GM21529 (cell line): ENCODE measurements around the gene IL20RB.
A peak's percentile ranks its signal among the peaks of the same experiment; 100 is the strongest.
"Not testable (repeated sequence)": the region's sequence is repeated elsewhere in the genome, so short reads cannot be mapped to it uniquely, and the experiment has no call there.

Experiments used
- ATAC-seq: cut with Tn5 transposase; IDR thresholded peaks from one replicate; pipeline ENCODE4 v1.9.1; 2021; ENCODE audit not compliant: unreplicated experiment

IL20RB gene

DNA sequence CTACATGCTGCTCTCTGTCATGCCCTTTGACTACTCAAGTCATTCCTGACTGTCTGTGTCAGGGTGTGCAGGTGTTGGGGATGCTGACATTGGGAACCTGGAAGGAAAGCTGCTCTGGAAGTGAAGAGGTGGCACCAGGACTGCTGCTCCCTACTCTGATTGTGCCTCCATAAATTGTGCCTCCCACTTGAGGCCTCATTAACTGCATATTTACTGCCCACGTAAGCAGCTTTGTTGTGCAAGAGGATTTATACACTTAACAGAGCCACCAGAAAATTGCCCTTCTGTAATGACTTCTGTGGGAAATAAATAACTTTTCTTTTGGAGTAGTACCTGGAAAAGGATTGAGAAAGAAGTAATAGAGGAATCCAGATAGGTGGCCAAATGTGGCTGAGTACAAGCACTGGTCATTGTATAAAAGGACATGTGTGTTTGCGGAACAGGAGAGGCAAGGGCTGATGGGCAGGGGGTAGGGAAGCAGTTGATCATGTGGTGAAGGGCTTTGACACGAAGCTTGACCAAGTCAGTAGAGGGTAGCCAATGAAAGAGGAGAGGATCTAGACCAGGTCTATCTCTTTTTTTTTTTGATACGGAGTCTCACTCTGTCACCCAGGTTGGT lies 24.8 kb downstream of the IL20RB start:
- no peak for ATAC-seq

DNA sequence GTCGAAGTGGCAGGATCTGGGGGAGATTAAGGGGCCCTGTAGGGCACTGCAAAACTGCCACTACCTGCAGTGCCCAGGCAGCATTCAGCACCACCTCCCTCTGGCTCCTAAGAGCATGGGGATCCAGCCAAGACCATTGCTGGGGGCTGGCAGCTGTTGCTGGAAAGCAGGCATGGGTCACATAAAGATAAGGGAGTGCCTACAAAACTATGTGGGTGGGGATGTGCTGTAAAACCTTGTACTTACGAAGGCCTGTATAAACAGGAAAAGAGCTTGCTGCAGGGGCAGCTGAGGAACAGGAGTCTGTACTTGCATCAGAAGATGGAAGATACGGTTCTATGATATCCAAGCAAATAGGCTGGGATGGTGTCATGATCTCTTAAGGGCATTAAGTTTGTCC lies 27.1 kb downstream of the IL20RB start:
- no peak for ATAC-seq

DNA sequence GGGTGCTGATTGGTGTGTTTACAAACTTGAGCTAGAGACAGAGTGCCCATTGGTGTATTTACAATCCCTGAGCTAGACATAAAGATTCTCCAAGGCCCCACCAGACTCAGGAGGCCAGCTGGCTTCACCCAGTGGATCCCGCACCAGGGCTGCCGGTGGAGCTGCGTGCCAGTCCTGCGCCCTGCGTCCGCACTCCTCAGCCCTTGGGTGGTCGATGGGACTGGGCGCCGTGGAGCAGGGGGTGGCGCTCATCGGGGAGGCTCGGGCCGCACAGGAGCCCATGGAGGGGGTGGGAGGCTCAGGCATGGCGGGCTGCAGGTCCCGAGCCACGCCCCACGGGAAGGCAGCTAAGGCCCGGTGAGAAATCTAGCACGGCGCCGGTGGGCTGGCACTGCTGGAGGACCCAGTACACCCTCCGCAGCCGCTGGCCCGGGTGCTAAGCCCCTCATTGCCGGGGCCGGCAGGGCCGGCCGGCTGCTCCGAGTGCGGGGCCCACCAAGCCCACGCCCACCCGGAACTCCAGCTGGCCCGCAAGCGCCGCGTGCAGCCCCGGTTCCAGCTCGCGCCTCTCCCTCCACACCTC lies 29.7 kb downstream of the IL20RB start:
- not testable (repeated sequence) for ATAC-seq

DNA sequence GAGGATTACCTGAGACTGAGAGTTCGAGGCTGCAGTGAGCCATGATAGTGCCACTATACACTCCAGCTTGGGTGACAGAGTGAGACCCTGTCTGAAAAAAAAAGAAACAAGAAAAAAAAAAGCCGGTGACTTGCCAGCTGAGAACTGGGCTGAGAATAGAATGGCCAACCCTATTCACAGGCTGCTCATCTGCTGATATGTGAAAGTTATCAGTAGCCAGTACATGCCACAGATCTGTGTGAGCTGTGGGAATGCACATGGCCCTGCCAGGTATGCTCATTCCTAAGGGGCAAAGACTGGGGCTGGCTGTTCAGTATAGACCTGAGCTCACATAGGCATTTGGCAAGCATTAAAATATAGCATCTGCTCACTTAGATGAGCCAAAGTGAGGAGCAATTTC lies 30.9 kb downstream of the IL20RB start:
- no peak for ATAC-seq

DNA sequence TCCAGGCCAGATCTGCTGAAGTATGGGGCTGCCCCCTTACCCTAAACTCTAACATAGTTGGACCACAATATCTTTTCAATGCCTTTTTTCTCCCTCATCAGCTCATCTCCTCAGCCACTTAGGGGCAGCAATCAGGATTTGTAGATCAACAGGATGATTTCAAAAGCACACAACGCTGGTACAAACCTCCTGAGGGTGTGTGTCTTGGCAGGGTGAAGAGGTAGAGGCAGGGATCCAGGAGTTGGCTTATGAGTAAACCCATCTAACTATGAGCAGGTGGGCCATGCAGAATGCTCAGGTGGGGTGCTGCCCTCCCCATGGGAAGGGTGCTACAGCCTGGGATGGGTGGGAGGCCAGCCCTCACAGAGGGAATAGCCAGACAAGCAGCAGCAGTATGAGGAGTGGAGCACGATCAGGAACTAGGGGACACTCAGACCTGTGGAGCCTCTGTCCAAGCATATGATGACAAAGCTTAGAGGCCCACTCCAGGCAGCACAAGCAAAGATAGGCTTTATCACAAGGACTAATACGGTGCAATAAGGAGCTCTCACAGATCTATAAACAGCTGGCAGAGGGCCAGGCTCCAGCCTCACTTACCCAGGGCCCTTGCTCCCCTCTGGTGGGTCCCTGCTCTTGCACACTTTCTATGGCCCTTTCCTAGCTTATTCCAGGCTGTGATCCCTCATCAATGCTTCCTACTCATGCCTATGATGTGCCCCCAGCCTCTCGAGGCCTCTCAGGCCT lies 32.2 kb downstream of the IL20RB start:
- no peak for ATAC-seq

DNA sequence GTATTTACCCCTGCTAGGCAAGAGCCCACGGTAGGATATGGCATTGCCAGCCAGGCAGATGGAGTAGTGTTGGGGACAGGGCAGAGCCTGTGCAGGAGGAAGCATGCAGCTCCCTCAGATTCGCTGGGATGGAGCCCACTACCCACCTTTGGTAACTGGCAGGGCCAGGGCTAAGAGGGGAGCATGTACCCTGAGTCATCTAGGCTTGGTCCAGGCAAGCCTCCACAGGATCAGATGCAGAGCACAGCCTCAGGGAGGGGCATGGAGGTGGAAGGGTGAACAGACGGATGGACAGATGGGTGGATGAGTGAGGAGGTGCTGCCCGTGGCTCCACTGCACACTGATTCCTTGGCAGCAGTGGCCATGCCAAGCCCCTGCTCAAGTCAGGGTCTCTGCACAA lies 33.0 kb downstream of the IL20RB start:
- ATAC-seq, result no peak

DNA sequence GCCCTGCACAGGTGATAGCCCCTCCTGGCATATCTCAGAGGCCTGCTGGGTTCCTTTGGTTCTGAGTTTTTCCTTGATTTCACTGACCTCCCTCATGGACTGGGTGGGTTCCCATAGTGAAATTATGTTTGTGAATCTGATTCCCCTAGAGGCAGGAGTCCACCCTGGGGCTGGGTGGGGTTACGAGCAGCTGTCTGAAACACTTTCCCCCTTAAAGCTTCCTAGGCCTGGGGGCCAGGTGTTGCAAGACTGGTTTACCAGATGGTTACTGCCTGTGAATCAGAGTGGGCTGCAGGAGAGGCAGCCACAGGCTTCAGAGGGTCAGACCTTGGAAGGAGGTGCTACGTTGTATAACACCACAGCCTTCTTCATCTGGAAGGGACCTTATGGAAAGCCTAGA lies 34.3 kb downstream of the IL20RB start:
- no peak for ATAC-seq

DNA sequence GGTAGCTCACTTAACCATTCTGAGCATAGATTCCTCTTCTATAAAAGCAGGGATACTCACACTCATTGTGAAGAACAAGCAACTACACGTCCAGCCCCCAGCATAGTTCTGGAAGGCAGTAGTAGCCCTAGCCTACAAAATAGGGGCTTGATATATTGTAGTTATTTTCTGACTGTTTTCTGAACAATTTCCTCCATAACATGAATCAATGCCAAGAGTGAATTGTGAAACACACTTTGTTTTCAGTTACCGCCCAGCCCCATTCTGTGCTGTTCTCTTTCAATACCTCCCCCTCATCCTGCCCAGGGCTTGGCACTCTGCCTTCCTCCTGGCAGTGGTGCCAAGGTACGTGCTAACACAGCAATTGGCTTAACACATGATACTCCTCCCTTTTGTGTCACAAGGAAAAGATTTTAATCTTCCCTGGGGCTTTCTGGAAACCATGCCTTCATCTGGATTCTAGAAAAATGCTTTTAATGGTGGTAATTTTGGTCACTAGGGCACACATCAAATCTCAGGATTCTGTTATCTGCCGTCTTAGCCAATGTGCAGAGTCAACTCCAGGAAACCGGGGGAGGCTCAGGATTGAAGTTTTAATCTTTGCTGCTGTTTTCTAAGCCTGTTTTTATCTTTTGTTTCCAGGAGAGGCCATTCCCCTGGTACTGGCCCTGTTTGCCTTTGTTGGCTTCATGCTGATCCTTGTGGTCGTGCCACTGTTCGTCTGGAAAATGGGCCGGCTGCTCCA lies 37.2 kb downstream of the IL20RB start:
- ATAC-seq, result no peak

DNA sequence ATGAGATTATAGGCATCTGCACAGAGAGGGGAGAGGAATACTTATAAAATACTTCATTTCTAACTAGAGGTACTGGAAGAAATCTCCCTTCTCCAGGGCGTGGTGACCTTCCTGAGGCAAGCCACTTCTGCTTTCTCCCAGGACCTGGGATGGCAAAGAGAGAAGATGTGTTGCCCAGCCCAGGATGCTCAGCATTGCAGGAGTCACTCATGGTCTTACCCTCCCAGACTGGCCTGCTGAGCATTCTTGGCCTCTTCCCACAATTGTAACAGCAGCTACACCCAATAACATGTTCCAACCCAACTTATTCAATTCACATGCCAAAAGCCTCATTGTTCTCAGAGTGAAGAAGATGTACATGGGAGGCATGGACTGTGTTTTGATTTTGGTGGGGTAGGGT lies 37.9 kb downstream of the IL20RB start:
- ATAC-seq, result no peak

DNA sequence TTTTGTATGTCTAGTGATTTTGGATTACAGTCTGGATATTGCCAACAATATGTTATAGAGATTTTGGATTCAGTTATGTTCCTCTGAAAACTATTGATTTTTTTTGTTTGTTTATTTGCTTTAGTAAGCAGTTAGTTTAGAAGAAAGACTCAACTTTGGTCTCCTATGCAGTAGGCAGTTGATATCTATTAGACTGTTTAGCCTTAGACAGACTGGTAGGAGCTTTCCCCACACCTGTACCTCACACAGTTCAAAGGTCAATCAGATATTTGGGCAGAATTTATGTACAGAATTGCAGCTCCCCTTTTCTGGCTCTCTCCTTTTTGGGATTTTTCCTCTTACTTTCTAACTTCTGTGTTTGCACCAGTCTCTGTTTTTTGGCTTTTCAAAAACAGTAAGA lies 42.3 kb downstream of the IL20RB start:
- ATAC-seq, result no peak

DNA sequence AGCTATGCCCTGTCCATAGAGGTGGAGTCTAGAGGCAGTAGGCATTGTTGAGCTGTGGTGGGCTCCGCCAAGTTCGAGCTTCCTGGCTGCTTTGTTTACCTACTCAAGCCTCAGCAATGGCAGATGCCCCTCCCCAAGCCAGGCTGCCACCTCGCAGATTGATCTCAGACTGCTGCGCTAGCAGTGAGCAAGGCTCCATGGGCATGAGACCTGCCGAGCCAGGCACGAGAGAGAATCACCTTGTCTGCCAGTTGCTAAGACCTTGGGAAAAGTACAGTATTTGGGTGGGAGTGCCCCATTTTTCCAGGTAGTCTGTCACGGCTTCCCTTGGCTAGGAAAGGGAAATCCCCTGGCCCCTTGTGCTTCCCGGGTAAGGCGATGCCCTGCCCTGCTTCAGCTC lies 49.6 kb downstream of the IL20RB start:
- not testable (repeated sequence) for ATAC-seq

DNA sequence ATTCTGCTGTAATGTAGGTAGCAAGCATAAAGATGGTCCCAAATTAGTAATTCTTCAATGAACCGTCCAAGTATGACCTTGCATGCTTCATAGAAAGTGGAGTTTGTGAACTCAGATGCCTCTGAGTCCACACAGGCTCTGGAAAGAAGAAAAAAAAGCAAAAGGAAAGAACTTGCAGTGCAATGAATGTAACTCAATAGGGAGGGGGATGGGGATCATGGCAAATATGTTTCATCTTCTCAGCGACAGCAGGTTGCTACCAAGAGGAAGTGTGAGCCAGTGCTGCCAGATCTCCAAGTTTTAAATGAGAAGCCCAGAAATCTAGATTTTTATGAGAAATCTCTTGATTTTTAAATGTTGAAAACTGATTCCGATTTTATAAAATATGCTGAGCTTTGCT lies 50.3 kb downstream of the IL20RB start:
- ATAC-seq, result no peak

DNA sequence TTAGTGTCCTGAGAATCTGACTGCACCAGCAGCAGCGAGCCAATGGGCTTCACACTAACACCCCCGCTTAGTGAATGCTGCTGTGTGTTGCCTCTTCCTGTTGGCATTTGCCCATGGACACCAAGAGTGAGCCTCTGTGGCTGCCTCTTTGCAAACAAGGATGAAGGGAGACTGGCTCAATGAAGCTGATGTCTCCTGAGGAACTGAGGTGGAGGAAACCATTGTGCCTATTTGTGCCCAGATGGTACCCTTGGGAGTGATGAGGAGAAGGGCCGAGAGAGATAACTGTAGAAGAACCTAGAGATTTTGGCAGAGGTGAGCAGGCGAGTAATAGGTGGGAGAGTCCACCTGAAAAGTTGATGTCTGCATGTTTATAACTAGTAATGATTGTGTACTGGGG lies 51.2 kb downstream of the IL20RB start:
- ATAC-seq, result no peak

DNA sequence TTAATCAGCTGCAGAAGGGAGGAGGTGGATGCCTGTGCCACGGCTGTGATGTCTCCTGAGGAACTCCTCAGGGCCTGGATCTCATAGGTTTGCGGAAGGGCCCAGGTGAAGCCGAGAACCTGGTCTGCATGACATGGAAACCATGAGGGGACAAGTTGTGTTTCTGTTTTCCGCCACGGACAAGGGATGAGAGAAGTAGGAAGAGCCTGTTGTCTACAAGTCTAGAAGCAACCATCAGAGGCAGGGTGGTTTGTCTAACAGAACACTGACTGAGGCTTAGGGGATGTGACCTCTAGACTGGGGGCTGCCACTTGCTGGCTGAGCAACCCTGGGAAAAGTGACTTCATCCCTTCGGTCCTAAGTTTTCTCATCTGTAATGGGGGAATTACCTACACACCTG lies 52.4 kb downstream of the IL20RB start:
- no peak for ATAC-seq

DNA sequence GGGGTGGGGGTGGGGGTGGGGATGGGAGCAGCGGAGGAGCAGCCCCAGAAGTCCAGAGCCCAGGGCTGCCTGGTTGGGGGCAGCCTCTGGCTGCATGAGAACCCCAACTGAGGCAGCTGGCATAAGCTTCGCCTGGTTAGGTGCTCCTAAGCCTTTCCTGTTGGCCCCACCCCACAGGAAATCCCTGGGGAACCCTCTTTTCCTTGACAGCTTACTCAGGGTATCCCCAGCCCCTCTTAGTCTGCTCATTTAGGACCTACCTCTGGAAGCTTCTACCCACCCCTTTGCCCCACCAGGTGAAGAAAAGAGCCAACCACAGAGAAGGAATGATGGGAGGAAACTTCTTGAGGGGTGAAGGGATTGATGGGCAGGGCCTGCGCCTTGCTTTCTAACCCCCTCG lies 53.4 kb downstream of the IL20RB start:
- no peak for ATAC-seq

DNA sequence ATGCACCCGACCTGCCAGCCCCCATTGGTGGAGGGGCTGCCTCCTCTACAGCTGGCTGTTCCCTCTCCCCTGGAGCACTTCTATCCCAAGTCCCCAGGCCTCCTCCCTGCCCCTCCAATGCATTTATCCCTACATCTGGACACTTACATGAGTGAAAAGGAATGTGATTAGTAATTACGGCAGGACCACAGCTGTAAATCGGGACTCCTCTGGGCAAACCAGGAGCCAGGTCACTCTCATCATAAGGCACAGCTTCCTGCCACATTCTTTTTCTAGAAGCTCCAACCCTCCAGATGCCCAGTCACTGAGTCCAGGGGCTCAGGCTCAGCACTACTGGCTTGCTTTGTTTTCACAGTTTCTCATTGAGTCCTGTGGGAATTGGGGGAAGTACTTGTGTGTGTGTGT lies 54.3 kb downstream of the IL20RB start:
- ATAC-seq, result no peak

DNA sequence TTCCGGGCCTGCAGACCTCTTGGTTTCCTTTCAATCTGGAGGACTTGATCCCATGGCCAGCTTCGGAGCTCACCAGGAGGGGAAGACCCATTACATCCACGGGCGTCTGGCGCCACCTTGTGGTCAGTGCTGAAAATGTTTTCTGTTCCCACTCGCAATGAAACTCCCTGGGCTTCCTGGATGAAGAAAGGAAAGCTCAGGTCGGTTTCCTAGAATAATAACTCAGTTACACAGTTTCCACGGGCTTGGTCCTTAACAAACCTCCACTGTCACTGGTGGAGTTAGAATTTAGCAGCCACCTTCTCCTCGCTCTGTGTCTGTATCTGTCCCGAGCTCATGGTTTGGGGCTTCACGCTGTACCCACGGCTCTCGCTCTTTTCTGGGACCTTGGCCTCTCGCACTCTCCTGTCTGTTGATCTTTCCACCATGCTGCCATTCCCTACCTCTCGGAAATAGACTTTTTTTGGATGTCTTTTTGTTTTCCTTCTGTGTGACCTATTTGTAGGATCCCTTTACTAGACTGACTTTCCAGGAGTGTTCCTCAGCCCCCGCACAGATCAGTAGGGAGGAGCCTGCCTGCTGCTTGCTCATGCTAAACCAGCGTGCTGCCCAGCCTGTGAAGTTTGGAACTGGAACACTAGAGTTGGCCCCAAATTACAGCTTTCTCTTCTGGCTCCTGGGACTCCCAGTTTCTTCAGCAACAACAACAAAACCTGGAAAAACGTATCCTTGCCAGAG lies 56.3 kb downstream of the IL20RB start:
- ATAC-seq, result peak; percentile 86

DNA sequence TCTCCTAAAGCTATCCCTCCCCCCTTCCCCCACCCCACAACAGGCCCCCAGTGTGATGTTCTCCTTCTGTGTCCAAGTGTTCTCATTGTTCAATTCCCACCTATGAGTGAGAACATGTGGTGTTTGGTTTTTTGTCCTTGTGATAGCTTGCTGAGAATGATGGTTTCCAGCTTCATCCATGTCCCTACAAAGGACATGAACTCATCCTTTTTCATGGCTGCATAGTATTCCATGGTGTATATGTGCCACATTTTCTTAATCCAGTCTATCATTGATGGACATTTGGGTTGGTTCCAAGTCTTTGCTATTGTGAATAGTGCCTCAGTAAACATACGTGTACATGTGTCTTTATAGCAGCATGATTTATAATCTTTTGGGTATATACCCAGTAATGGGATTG lies 59.5 kb downstream of the IL20RB start:
- not testable (repeated sequence) for ATAC-seq

DNA sequence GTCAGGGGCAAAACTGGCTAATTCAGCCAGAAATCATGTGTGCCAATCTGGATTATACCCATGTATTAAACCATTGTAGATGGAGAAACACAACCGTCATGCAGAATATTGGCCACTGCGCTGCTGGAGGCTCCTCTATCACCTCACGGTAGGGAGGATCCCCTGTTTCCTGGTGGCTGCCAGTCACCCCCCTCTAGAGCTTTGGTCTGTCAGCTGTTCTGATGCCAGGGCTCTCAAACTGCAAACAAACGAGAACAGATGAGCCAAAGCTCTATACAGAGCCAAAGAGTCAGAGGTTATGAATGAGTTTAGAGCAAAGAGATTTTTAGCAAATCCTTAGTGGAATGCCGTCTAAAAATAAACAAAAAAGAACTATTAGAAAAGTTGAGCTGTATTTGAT lies 62.5 kb downstream of the IL20RB start:
- no peak for ATAC-seq

DNA sequence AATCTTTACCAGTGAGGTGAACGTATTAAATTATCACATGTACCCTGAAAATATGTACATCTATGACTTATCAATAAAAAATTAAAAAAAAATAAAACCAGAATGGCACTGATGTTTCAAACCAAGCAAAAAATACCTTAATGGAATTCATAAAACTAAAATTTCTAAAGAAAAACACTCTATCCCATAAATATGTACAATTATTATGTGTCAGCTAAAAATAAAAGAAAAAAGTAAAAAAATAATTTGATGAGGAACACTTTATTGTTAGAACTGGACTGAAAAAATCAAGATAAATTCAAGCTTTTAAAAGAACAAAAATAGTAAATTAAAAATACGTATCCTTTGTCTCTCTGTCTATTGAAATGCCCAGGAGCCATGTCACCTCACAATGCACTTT lies 63.1 kb downstream of the IL20RB start:
- ATAC-seq, result no peak

DNA sequence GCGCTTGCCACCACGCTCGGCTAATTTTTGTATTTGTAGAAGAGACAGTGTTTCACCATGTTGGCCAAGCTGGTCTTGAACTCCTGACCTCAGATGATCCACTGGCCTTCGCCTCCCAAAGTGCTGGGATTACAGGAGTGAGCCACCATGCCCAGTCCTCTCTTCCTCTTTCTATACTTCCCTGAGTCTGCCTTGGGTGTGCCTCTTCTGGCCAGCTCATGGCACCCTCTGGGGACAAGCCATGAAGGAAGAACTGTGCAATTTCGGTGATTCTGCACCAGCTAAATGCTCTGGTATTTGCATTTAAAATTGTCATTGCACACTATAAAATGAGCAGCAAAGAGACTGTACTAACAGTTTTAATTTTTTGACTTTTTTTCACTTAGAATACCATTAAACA lies 66.6 kb downstream of the IL20RB start:
- ATAC-seq, result no peak
